H9 (cell line): ENCODE results near the gene CIDEC. TPM values are rescaled to one million over a fixed set of nuclear protein-coding genes. Genes with fewer than 3 reads are reported as not detected.
"Not testable (repeated sequence)": the region's sequence is repeated elsewhere in the genome, so short reads cannot be mapped to it uniquely, and the experiment has no call there.

Source experiments
- DNase-seq: peaks from one replicate; pipeline ENCODE4 v3.0.0-alpha.2; 2017
- H2AFZ ChIP-seq: one replicate; pipeline ENCODE4 v1.6.1; 2013; ENCODE audit warnings: mild to moderate bottlenecking, low read length, control low read depth, moderate library complexity
- H2AK5ac ChIP-seq: 2 replicates; pipeline ENCODE4 v1.6.1; 2013; ENCODE audit warnings: low read length, control low read depth, mixed read lengths; ENCODE audit not compliant: insufficient read length
- H2BK120ac ChIP-seq: one replicate; pipeline ENCODE4 v1.6.1; 2013; ENCODE audit warnings: low read depth, mild to moderate bottlenecking, low read length, control low read depth, inconsistent platforms; ENCODE audit not compliant: poor library complexity, severe bottlenecking
- H2BK12ac ChIP-seq: 2 replicates; pipeline ENCODE4 v1.6.1; 2013; ENCODE audit warnings: low read length, control low read depth, mixed read lengths, low read depth; ENCODE audit not compliant: insufficient read length
- H2BK15ac ChIP-seq: 2 replicates; pipeline ENCODE4 v1.6.1; 2013; ENCODE audit warnings: low read depth, low read length, control low read depth
- H2BK20ac ChIP-seq: one replicate; pipeline ENCODE4 v1.6.1; 2013; ENCODE audit warnings: low read depth, mild to moderate bottlenecking, low read length, control low read depth, inconsistent platforms; ENCODE audit not compliant: poor library complexity, severe bottlenecking
- H2BK5ac ChIP-seq: 2 replicates; pipeline ENCODE4 v1.6.1; 2013; ENCODE audit warnings: low read length, control low read depth, mixed read lengths; ENCODE audit not compliant: insufficient read length
- H3K14ac ChIP-seq: 2 replicates; pipeline ENCODE4 v1.6.1; 2013; ENCODE audit warnings: low read length, control low read depth; ENCODE audit not compliant: insufficient read depth
- H3K18ac ChIP-seq: 2 replicates; pipeline ENCODE4 v1.6.1; 2013; ENCODE audit warnings: low read depth, mild to moderate bottlenecking, mixed read lengths, low read length, control low read depth; ENCODE audit not compliant: insufficient read length
- H3K23ac ChIP-seq: 2 replicates; pipeline ENCODE4 v1.6.1; 2013; ENCODE audit warnings: low read length, control low read depth, mixed read lengths, low read depth; ENCODE audit not compliant: insufficient read length
- H3K23me2 ChIP-seq: 2 replicates; pipeline ENCODE4 v1.6.1; 2013; ENCODE audit warnings: low read depth, mild to moderate bottlenecking, mixed read lengths, low read length, control low read depth; ENCODE audit not compliant: insufficient read length, poor library complexity, severe bottlenecking
- H3K27ac ChIP-seq: 2 replicates; pipeline ENCODE4 v1.5.1; 2013; ENCODE audit warnings: low read length, control low read depth, mixed read lengths, low read depth; ENCODE audit not compliant: insufficient read length
- H3K27me3 ChIP-seq: 2 replicates; pipeline ENCODE4 v1.6.1; 2013; ENCODE audit warnings: low read length, control low read depth, inconsistent platforms; ENCODE audit not compliant: insufficient read depth
- H3K4ac ChIP-seq: 2 replicates; pipeline ENCODE4 v1.6.1; 2013; ENCODE audit warnings: low read depth, mild to moderate bottlenecking, control low read depth, inconsistent platforms, low read length, moderate library complexity
- H3K4me1 ChIP-seq: 2 replicates; pipeline ENCODE4 v1.6.1; 2013; ENCODE audit warnings: low read length, control low read depth, inconsistent platforms; ENCODE audit not compliant: insufficient read depth
- H3K4me2 ChIP-seq: 2 replicates; pipeline ENCODE4 v1.6.1; 2013; ENCODE audit warnings: low read length, control low read depth, mixed read lengths; ENCODE audit not compliant: insufficient read length, insufficient read depth
- H3K56ac ChIP-seq: 2 replicates; pipeline ENCODE4 v1.6.1; 2013; ENCODE audit warnings: low read depth, mild to moderate bottlenecking, mixed read lengths, low read length, control low read depth; ENCODE audit not compliant: insufficient read length
- H3K79me1 ChIP-seq: 2 replicates; pipeline ENCODE4 v1.6.1; 2013; ENCODE audit warnings: low read depth, mild to moderate bottlenecking, moderate library complexity, low read length, control low read depth, inconsistent platforms; ENCODE audit not compliant: insufficient read depth, poor library complexity, severe bottlenecking
- H3K79me2 ChIP-seq: 2 replicates; pipeline ENCODE4 v1.6.1; 2013; ENCODE audit warnings: low read length, control low read depth, inconsistent platforms; ENCODE audit not compliant: insufficient read depth
- H3K9ac ChIP-seq: 2 replicates; pipeline ENCODE4 v1.6.1; 2013; ENCODE audit warnings: low read length, control low read depth, mixed read lengths; ENCODE audit not compliant: insufficient read length; ENCODE audit errors: extremely low read depth
- H3K9me3 ChIP-seq: one replicate; pipeline ENCODE4 v1.6.1; 2013; ENCODE audit warnings: low read depth, low read length, inconsistent platforms; ENCODE audit not compliant: control insufficient read depth
- H3T11ph ChIP-seq: one replicate; pipeline ENCODE4 v1.6.1; 2013; ENCODE audit warnings: mild to moderate bottlenecking, low read length, control low read depth, inconsistent platforms
- H4K20me1 ChIP-seq: one replicate; pipeline ENCODE4 v1.6.1; 2013; ENCODE audit not compliant: control insufficient read depth, insufficient read length, insufficient read depth
- H4K5ac ChIP-seq: 2 replicates; pipeline ENCODE4 v1.6.1; 2013; ENCODE audit warnings: low read depth, mild to moderate bottlenecking, mixed read lengths, low read length, control low read depth; ENCODE audit not compliant: insufficient read length
- H4K8ac ChIP-seq: replicated peaks from 2 replicates; pipeline ENCODE4 v1.6.1; 2013; ENCODE audit warnings: low read length, control low read depth, mixed read lengths, low read depth; ENCODE audit not compliant: insufficient read length
- H4K91ac ChIP-seq: 2 replicates; pipeline ENCODE4 v1.6.1; 2013; ENCODE audit warnings: low read depth, mild to moderate bottlenecking, moderate library complexity, mixed read lengths, low read length, control low read depth; ENCODE audit not compliant: insufficient read length
- H3K27ac Mint-ChIP-seq, 3 experiments: 2 replicates in 2 of 3; 3 replicates in 1 of 3; pipeline ENCODE4 v1.8.0; 2020 to 2021; ENCODE audit warnings: mixed read lengths in 3 of 3, mild to moderate bottlenecking in 1 of 3, moderate library complexity in 1 of 3
- H3K27me3 Mint-ChIP-seq: 2 replicates; pipeline ENCODE4 v1.8.0; 2021; ENCODE audit warnings: low read depth, mild to moderate bottlenecking, moderate library complexity, mixed read lengths
- H3K36me3 Mint-ChIP-seq, 3 experiments: 2 replicates in 2 of 3; 3 replicates in 1 of 3; pipeline ENCODE4 v1.8.0; 2020 to 2021; ENCODE audit warnings: low read depth in 3 of 3, mixed read lengths in 3 of 3; ENCODE audit not compliant: insufficient read depth in 1 of 3
- H3K4me1 Mint-ChIP-seq, 2 experiments: 2 replicates each; pipeline ENCODE4 v1.8.0; 2020; ENCODE audit warnings: mixed read lengths in 2 of 2
- H3K4me3 Mint-ChIP-seq, 2 experiments: 2 replicates in 1 of 2; 3 replicates in 1 of 2; pipeline ENCODE4 v1.8.0; 2020 to 2021; ENCODE audit warnings: mild to moderate bottlenecking in 2 of 2, mixed read lengths in 2 of 2, moderate library complexity in 1 of 2
- H3K9me3 Mint-ChIP-seq, 2 experiments: 2 replicates in 1 of 2; 3 replicates in 1 of 2; pipeline ENCODE4 v1.8.0; 2020; ENCODE audit warnings: mild to moderate bottlenecking in 2 of 2, mixed read lengths in 2 of 2, moderate library complexity in 1 of 2
- CTCF ChIP-seq: fragments of 200-600 bp; sonication (generic); conservative IDR thresholded peaks from 3 replicates; pipeline ENCODE4 v1.8.0; 2021; ENCODE audit warnings: antibody characterized with exemption, mild to moderate bottlenecking
- WGBS: extraction: QIAGEN DNeasy Blood & Tissue Kit; methylation state at CpG from one replicate; pipeline ENCODE4 v1.1.7; 2013; ENCODE audit warnings: missing lambda C conversion rate, low lambda C conversion rate, mixed read lengths; ENCODE audit not compliant: insufficient read length; ENCODE audit errors: extremely low coverage; 5-methylcytosine and 5-hydroxymethylcytosine counted together
- total RNA-seq: library from RNA; stranded (reverse); gene quantifications from 2 replicates; pipeline ENCODE4 v1.2.1, GENCODE V29; 2021

Gene CIDEC
- total RNA-seq, 1 experiment from 2014 or later, result not detected

- Histone ChIP-seq H3T11ph (no peak overlapping the region), H4K8ac (no peak overlapping the region), H3K4ac (no peak overlapping the region), H3K9me3 (no peaks in the 10 kb centered on the region), H2BK120ac (no peak overlapping the region), H3K23ac (no peak overlapping the region), H4K5ac (no peak overlapping the region), H4K91ac (no peak overlapping the region), H3K27ac (no peak overlapping the region), H2AFZ (no peak overlapping the region), H2BK12ac (no peak overlapping the region), H3K4me1 (no peaks in the 10 kb centered on the region), H2BK15ac (no peak overlapping the region), H2BK20ac (no peak overlapping the region), H3K4me2 (no peak overlapping the region), H3K27me3 (no peaks in the 10 kb centered on the region; the same call in 1 of the 2 replicates), H3K23me2 (peaks cover 5% of the 10 kb centered on the region), H3K18ac (no peak overlapping the region), H2AK5ac (no peak overlapping the region), H3K14ac (no peak overlapping the region), H3K79me1 (no peaks in the 10 kb centered on the region), H4K20me1 (no peaks in the 10 kb centered on the region), H2BK5ac (no peak overlapping the region), H3K56ac (no peak overlapping the region), H3K9ac (no peak overlapping the region), H3K79me2 (no peaks in the 10 kb centered on the region)
- no peak overlapping the region for H3K4me3 Mint-ChIP-seq
- no peaks in the 10 kb centered on the region for H3K36me3 Mint-ChIP-seq
- peaks cover 5 to 8% of the 10 kb centered on the region in 2 experiments for H3K4me1 Mint-ChIP-seq
- TF ChIP-seq CTCF, result no peak
- WGBS, result no CpG with 5 or more reads among the region's 8 CpGs
- peaks cover 31% of the 10 kb centered on the region for H3K27me3 Mint-ChIP-seq
- H3K27ac Mint-ChIP-seq, result no peak overlapping the region
- DNase-seq, result no peak
- H3K9me3 Mint-ChIP-seq, result no peaks in the 10 kb centered on the region
These were observed 13.4 kb downstream of the CIDEC start for GRCh38 chr3:9866639-9867038.

- H3K4me3 Mint-ChIP-seq, H2AFZ ChIP-seq: not testable (repeated sequence)
These were observed 14.9 kb downstream of the CIDEC start for GRCh38 chr3:9865125-9865637.

More at GRCh38 chr3:9865125-9865637, 14.9 kb downstream of the CIDEC start:
- H3K4me1 ChIP-seq, H3K9ac ChIP-seq, H4K20me1 ChIP-seq, H4K91ac ChIP-seq, H2BK120ac ChIP-seq, DNase-seq, H3K27ac ChIP-seq, H3K27ac Mint-ChIP-seq, H2AK5ac ChIP-seq, H3K36me3 Mint-ChIP-seq, H4K8ac ChIP-seq, H2BK15ac ChIP-seq, H3K9me3 ChIP-seq, H2BK5ac ChIP-seq, H4K5ac ChIP-seq, H3K23me2 ChIP-seq, H3K27me3 ChIP-seq, H3K79me2 ChIP-seq, H3K14ac ChIP-seq, H3K79me1 ChIP-seq, H3K9me3 Mint-ChIP-seq, H3K4ac ChIP-seq, H3T11ph ChIP-seq, H3K56ac ChIP-seq, H2BK12ac ChIP-seq, H3K23ac ChIP-seq, H3K18ac ChIP-seq, H2BK20ac ChIP-seq, H3K4me2 ChIP-seq: not testable (repeated sequence)
- Mint-ChIP-seq H3K27me3 (peaks cover 31% of the 10 kb centered on the region), H3K4me1 (peaks cover 11 to 16% of the 10 kb centered on the region in 2 experiments)
- WGBS, result no CpG with 5 or more reads among the region's 10 CpGs
